GM08714 (cell line): ENCODE results near the gene CHI3L2.
A peak's percentile ranks its signal among the peaks of the same experiment; 100 is the strongest.
"Not testable (repeated sequence)": the region's sequence is repeated elsewhere in the genome, so short reads cannot be mapped to it uniquely, and the experiment has no call there.

Experiments used
- H3K4me3 ChIP-seq: fragments of 200-500 bp; sonication (Bioruptor generic); 2 replicates; pipeline ENCODE4 v1.5.1; 2014; ENCODE audit warnings: mild to moderate bottlenecking, low read length, inconsistent platforms
- ZNF274 ChIP-seq: IDR thresholded peaks from 2 replicates; pipeline ENCODE4 v1.6.1; 2012; ENCODE audit warnings: mild to moderate bottlenecking, low read depth, low read length

Gene CHI3L2

GRCh38 chr1:111205714-111206050, 21.8 kb upstream of the CHI3L2 start:
- H3K4me3 ChIP-seq, result no peak overlapping the region
- TF ChIP-seq ZNF274, result no peak

GRCh38 chr1:111208921-111209320, 18.6 kb upstream of the CHI3L2 start:
- TF ChIP-seq ZNF274, result no peak

GRCh38 chr1:111209622-111210021, 17.9 kb upstream of the CHI3L2 start:
- no peak for TF ChIP-seq ZNF274
- H3K4me3 ChIP-seq, result no peak overlapping the region

More at GRCh38 chr1:111208921-111209320, 18.6 kb upstream of the CHI3L2 start:
- no peak overlapping the region for H3K4me3 ChIP-seq

- TF ChIP-seq ZNF274, result no peak
- H3K4me3 ChIP-seq, result no peak overlapping the region
These were observed 15.6 kb upstream of the CHI3L2 start for GRCh38 chr1:111211921-111212320.

GRCh38 chr1:111212634-111213335, 14.7 kb upstream of the CHI3L2 start:
- H3K4me3 ChIP-seq, result no peak overlapping the region
- no peak for TF ChIP-seq ZNF274

- TF ChIP-seq ZNF274, result no peak
- H3K4me3 ChIP-seq, result no peak overlapping the region
These were observed 14.1 kb upstream of the CHI3L2 start for GRCh38 chr1:111213412-111213811.

GRCh38 chr1:111214074-111214801, 13.3 kb upstream of the CHI3L2 start:
- H3K4me3 ChIP-seq, result no peak overlapping the region; the same call in 1 of the 2 replicates
- no peak for TF ChIP-seq ZNF274

- TF ChIP-seq ZNF274, result no peak
- no peak overlapping the region for H3K4me3 ChIP-seq
These were observed 12.6 kb upstream of the CHI3L2 start for GRCh38 chr1:111214884-111215283.

GRCh38 chr1:111215285-111215684, 12.2 kb upstream of the CHI3L2 start:
- not testable (repeated sequence) for H3K4me3 ChIP-seq

- TF ChIP-seq ZNF274, result no peak
- no peak overlapping the region for H3K4me3 ChIP-seq
These were observed 10.8 kb upstream of the CHI3L2 start for GRCh38 chr1:111216751-111217150.

GRCh38 chr1:111217183-111217910, 10.2 kb upstream of the CHI3L2 start:
- no peak for TF ChIP-seq ZNF274
- no peak overlapping the region for H3K4me3 ChIP-seq

- H3K4me3 ChIP-seq, result no peak overlapping the region; the same call in 1 of the 2 replicates
- no peak for TF ChIP-seq ZNF274
These were observed 8.6 kb upstream of the CHI3L2 start for GRCh38 chr1:111218701-111219556.

- no peak for TF ChIP-seq ZNF274
- H3K4me3 ChIP-seq, result peak overlapping the region; percentile 7; the same call in 1 of the 2 replicates
These were observed 7.8 kb upstream of the CHI3L2 start for GRCh38 chr1:111219557-111220286.
